Measurements from ENCODE around the gene ABITRAM.

DNA sequence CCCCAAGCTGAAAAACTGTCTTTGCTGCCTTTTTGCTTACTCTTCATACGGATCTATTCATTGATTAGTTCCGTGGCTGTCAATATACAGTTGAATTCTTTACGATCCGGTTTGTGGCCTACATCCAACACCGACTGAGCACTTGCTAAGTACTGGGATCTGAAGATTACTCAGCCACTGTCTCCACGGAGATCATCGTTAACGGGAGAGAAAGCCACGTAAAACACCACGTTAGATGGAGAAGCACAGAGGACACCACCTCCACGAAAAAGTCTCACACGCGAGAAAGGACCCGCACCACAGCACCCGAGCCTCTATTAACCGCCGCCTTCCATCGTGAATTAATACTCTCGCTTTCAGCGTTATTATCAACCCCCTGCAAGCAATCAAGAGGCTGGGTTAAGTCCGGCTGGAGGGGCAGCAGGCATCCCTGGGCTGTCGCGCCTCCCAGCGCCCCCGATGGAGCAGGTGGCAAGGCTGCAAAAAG lies 926 bp upstream of the ABITRAM start:
- TF ChIP-seq, protein P1, sequence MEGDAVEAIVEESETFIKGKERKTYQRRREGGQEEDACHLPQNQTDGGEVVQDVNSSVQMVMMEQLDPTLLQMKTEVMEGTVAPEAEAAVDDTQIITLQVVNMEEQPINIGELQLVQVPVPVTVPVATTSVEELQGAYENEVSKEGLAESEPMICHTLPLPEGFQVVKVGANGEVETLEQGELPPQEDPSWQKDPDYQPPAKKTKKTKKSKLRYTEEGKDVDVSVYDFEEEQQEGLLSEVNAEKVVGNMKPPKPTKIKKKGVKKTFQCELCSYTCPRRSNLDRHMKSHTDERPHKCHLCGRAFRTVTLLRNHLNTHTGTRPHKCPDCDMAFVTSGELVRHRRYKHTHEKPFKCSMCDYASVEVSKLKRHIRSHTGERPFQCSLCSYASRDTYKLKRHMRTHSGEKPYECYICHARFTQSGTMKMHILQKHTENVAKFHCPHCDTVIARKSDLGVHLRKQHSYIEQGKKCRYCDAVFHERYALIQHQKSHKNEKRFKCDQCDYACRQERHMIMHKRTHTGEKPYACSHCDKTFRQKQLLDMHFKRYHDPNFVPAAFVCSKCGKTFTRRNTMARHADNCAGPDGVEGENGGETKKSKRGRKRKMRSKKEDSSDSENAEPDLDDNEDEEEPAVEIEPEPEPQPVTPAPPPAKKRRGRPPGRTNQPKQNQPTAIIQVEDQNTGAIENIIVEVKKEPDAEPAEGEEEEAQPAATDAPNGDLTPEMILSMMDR (conservative IDR thresholded peaks at IDR 0.05; ENCODE audit: low read length): no peak
- no peak for TF ChIP-seq EZH2phosphoT487 (IDR thresholded peaks at IDR 0.05; ENCODE audit: borderline replicate concordance)

All from Loucy (cell line).